Testis (tissue), 2 donors: ENCODE results near the gene FLRT3.

Experiments
- POLR2A ChIP-seq: fragments of 450-650 bp; IDR thresholded peaks from one replicate; pipeline ENCODE4 v1.6.1; 2017; ENCODE audit warnings: antibody characterized with exemption, mild to moderate bottlenecking, moderate library complexity
- TF ChIP-seq, protein P1 (sequence below), 3 experiments: fragments of 450-650 bp in 2 of 3; fragments of 200-600 bp in 1 of 3; sonication (generic) in 1 of 3; IDR thresholded peaks; one replicate each; pipeline ENCODE4 v1.5.1; 2016 to 2019; ENCODE audit warnings: antibody characterized with exemption in 3 of 3, mild to moderate bottlenecking in 2 of 3, moderate library complexity in 1 of 3

DNA sequence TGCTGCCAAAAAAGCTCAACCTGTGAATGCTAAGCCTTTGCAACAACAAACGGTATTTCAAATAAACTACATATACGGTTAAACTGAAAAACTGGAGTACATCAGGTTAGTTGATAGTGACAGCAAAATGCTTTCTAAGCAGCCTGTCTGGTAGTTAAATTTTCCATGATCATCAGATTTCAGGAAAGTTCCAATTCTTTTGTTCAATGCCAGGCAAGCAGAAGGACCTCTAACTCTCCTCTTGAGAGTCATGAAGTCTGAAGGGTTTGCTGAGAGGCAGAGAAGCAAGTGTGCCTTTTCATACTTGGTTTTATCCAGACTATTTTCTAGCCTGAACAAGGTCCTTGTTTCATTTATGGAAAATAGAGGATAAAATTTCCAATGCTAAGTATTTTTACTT is 4.5 kb downstream of the FLRT3 start:
- TF ChIP-seq, protein P1, sequence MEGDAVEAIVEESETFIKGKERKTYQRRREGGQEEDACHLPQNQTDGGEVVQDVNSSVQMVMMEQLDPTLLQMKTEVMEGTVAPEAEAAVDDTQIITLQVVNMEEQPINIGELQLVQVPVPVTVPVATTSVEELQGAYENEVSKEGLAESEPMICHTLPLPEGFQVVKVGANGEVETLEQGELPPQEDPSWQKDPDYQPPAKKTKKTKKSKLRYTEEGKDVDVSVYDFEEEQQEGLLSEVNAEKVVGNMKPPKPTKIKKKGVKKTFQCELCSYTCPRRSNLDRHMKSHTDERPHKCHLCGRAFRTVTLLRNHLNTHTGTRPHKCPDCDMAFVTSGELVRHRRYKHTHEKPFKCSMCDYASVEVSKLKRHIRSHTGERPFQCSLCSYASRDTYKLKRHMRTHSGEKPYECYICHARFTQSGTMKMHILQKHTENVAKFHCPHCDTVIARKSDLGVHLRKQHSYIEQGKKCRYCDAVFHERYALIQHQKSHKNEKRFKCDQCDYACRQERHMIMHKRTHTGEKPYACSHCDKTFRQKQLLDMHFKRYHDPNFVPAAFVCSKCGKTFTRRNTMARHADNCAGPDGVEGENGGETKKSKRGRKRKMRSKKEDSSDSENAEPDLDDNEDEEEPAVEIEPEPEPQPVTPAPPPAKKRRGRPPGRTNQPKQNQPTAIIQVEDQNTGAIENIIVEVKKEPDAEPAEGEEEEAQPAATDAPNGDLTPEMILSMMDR (IDR thresholded peaks at IDR 0.05) = no peak
- no peak for TF ChIP-seq POLR2A
